Naive thymus-derived CD4-positive, alpha-beta T cell (primary cell): ENCODE results near the gene WDR38. TPM values are rescaled to one million over a fixed set of nuclear protein-coding genes. Genes with fewer than 3 reads are reported as not detected.

Source experiments
- ATAC-seq: fragments of 150-1000 bp; cut with Tn5 transposase; 2 replicates; pipeline ENCODE4 v1.10.0; 2021; ENCODE audit warnings: mild to moderate bottlenecking, moderate library complexity
- CTCF ChIA-PET: fragments of 350-600 bp; sonication (Branson Sonifier 250); formaldehyde crosslinking; loops from one replicate; lab custom pipeline; 2021; ENCODE audit warnings: antibody characterized with exemption; lab: Charles Lee
- POLR2A ChIA-PET: fragments of 350-600 bp; sonication (Branson Sonifier 250); formaldehyde crosslinking; loops from one replicate; lab custom pipeline; 2021; ENCODE audit warnings: antibody characterized with exemption, inconsistent platforms; lab: Charles Lee
- DNase-seq, 9 donors: peaks; one replicate each; pipeline versions ENCODE4 v3.0.0 to v3.0.0-alpha.2; 2020 to 2022; ENCODE audit warnings: mixed read lengths in 1 of 9
- H3K27ac ChIP-seq: one replicate; pipeline ENCODE4 v1.7.0; 2013; ENCODE audit warnings: mild to moderate bottlenecking, low read depth, low read length, moderate library complexity
- H3K27me3 ChIP-seq, 2 donors: one replicate each; pipeline ENCODE4 v1.7.0; 2013; ENCODE audit warnings: low read length in 2 of 2, mild to moderate bottlenecking in 2 of 2, moderate library complexity in 2 of 2; ENCODE audit not compliant: control insufficient read depth in 2 of 2, insufficient read depth in 2 of 2
- H3K36me3 ChIP-seq, 3 experiments: 1 replicate in 2 of 3; 2 replicates in 1 of 3; pipeline ENCODE4 v1.7.0; 2013; ENCODE audit warnings: low read length in 3 of 3, mild to moderate bottlenecking in 3 of 3, moderate library complexity in 1 of 3; ENCODE audit not compliant: insufficient read depth in 3 of 3, control insufficient read depth in 2 of 3
- H3K4me1 ChIP-seq, 2 donors: one replicate each; pipeline ENCODE4 v1.7.0; 2013; ENCODE audit warnings: low read length in 2 of 2, mild to moderate bottlenecking in 2 of 2, moderate library complexity in 1 of 2; ENCODE audit not compliant: control insufficient read depth in 2 of 2, insufficient read depth in 2 of 2
- H3K4me3 ChIP-seq: 2 replicates; pipeline ENCODE4 v1.7.0; 2013; ENCODE audit warnings: mild to moderate bottlenecking, low read length
- H3K9me3 ChIP-seq, 3 experiments: 1 replicate in 2 of 3; 2 replicates in 1 of 3; pipeline ENCODE4 v1.7.0; 2013; ENCODE audit warnings: low read length in 3 of 3; ENCODE audit not compliant: control insufficient read depth in 2 of 3
- H3K27ac Mint-ChIP-seq, 9 donors: one replicate each; pipeline ENCODE4 v1.8.0; 2020 to 2022; ENCODE audit warnings: mixed read lengths in 9 of 9, mild to moderate bottlenecking in 8 of 9, moderate library complexity in 5 of 9, inconsistent platforms in 2 of 9
- H3K27me3 Mint-ChIP-seq, 5 donors: one replicate each; pipeline ENCODE4 v1.8.0; 2021 to 2022; ENCODE audit warnings: mixed read lengths in 5 of 5, mild to moderate bottlenecking in 1 of 5
- H3K36me3 Mint-ChIP-seq, 5 donors: one replicate each; pipeline ENCODE4 v1.8.0; 2020 to 2022; ENCODE audit warnings: mixed read lengths in 5 of 5, mild to moderate bottlenecking in 3 of 5, inconsistent platforms in 1 of 5
- H3K4me1 Mint-ChIP-seq, 7 donors: one replicate each; pipeline ENCODE4 v1.8.0; 2020 to 2022; ENCODE audit warnings: mixed read lengths in 7 of 7, mild to moderate bottlenecking in 3 of 7, inconsistent platforms in 1 of 7
- H3K4me3 Mint-ChIP-seq, 10 donors: one replicate each; pipeline ENCODE4 v1.8.0; 2020 to 2022; ENCODE audit warnings: mild to moderate bottlenecking in 10 of 10, mixed read lengths in 10 of 10, moderate library complexity in 6 of 10, inconsistent platforms in 2 of 10
- H3K9me3 Mint-ChIP-seq, 11 donors: one replicate each; pipeline ENCODE4 v1.8.0; 2020 to 2022; ENCODE audit warnings: mixed read lengths in 11 of 11, mild to moderate bottlenecking in 4 of 11, inconsistent platforms in 1 of 11, moderate library complexity in 1 of 11
- intact Hi-C, 2 donors: fragments of 100-400 bp; cut with micrococcal nuclease; formaldehyde crosslinking; loops; one replicate each; pipeline ENCODE4 v1.15.1; 2023
- polyA plus RNA-seq, 2 donors: library from polyadenylated mRNA; unstranded; fragments of 300-500 nt; fragmentation: Illumina TruSeq; gene quantifications; one replicate each; pipeline ENCODE4 v1.2.3, GENCODE V29; 2021
- total RNA-seq, 6 experiments: library from RNA in 5 of 6; stranded (reverse) in 5 of 6; gene quantifications; 1 replicate in 5 of 6; 2 replicates in 1 of 6; pipeline ENCODE4 v1.2.3 and lab custom pipeline; 2021 to 2026

WDR38 gene
- total RNA-seq (not detected), polyA plus RNA-seq (not detected), total RNA-seq (lab: John Stamatoyannopoulos, UW) (not detected)

- Mint-ChIP-seq H3K27me3 (peaks cover 5 to 16% (median 9%) of the 10 kb centered on the region in 5 donors), H3K4me1 (peaks cover 4 to 14% (median 6%) of the 10 kb centered on the region in 7 donors), H3K27ac (peak within 1 kb of the TSS in 3 of 9 donors; percentile 9 to 23 (median 19)), H3K9me3 (no peaks in the 10 kb centered on the region), H3K4me3 (peak within 1 kb of the TSS in 9 of 10 donors; percentile 64 to 79 (median 68)), H3K36me3 (peaks cover 0 to 7% (median 0%) of the 10 kb centered on the region in 5 donors)
- Histone ChIP-seq H3K27me3 (no peaks in the 10 kb centered on the region), H3K27ac (peak within 1 kb of the TSS; percentile 46), H3K4me3 (peak within 1 kb of the TSS; percentile 50), H3K4me1 (peaks cover 8% of the 10 kb centered on the region in 2 donors), H3K9me3 (no peaks in the 10 kb centered on the region), H3K36me3 (peaks cover 0 to 17% (median 6%) of the 10 kb centered on the region in 3 experiments)
- ChIA-PET CTCF (interaction anchor here (0.7 to 5.4 kb wide), 14 partner anchors 9 to 287 kb away, joined by 3 to 66 read pairs (median 3); partner anchors contain the start of genes ARPC5L, NR6A1, OLFML2A and RPL35), POLR2A (interaction anchor here (0.6 to 2.9 kb wide), 5 partner anchors 9 to 392 kb away, joined by 3 to 14 read pairs (median 5); partner anchors contain the start of genes ARPC5L, NR6A1 and RPL35)
- ATAC-seq (peak; percentile 95), DNase-seq (peak; percentile 55 to 86 (median 76))
- intact Hi-C loops: loop anchor here (1.0 to 10.0 kb wide), 13 partner anchors 9 to 1586 kb away; partner anchors contain the start of genes ARPC5L (in 1 of the 2), PSMB7 (in 1 of the 2), SCAI (in 1 of the 2) and STRBP (in 1 of the 2)
These were observed at the start of gene WDR38 for GRCh38 chr9:124852829-124853531. Gene WDR38 (plus strand): TSS chr9:124853460. CDS start chr9:124853532, 72 bp downstream.

GRCh38 chr9:124803911-124804310, 49.3 kb upstream of the WDR38 start:
- Histone ChIP-seq H3K9me3 (no peaks in the 10 kb centered on the region), H3K36me3 (no peaks in the 10 kb centered on the region), H3K4me3 (no peak overlapping the region), H3K27me3 (no peaks in the 10 kb centered on the region), H3K27ac (no peak overlapping the region), H3K4me1 (no peaks in the 10 kb centered on the region)
- intact Hi-C loops: no loop called here
- CTCF ChIA-PET: no interaction called here
- no peak overlapping the region for H3K4me3 Mint-ChIP-seq
- no peaks in the 10 kb centered on the region for H3K36me3 Mint-ChIP-seq
- POLR2A ChIA-PET: no interaction called here
- H3K27ac Mint-ChIP-seq: no peak overlapping the region
- no peaks in the 10 kb centered on the region for H3K4me1 Mint-ChIP-seq
- no peak for ATAC-seq
- no peaks in the 10 kb centered on the region for H3K9me3 Mint-ChIP-seq
- peaks cover 3 to 9% (median 8%) of the 10 kb centered on the region in 5 donors for H3K27me3 Mint-ChIP-seq
- DNase-seq: no peak

- H3K4me1 Mint-ChIP-seq: no peaks in the 10 kb centered on the region
- no peaks in the 10 kb centered on the region for H3K4me1 ChIP-seq
- no peaks in the 10 kb centered on the region for H3K9me3 ChIP-seq
- no peak overlapping the region for H3K27ac ChIP-seq
- no peak overlapping the region for H3K27ac Mint-ChIP-seq
- H3K4me3 ChIP-seq: no peak overlapping the region
- peaks cover 3 to 9% (median 8%) of the 10 kb centered on the region in 5 donors for H3K27me3 Mint-ChIP-seq
- H3K36me3 Mint-ChIP-seq: no peaks in the 10 kb centered on the region
- POLR2A ChIA-PET: no interaction called here
- intact Hi-C loops: no loop called here
- CTCF ChIA-PET: no interaction called here
- ATAC-seq (no peak), DNase-seq (no peak)
- H3K4me3 Mint-ChIP-seq: no peak overlapping the region
- H3K9me3 Mint-ChIP-seq: no peaks in the 10 kb centered on the region
- no peaks in the 10 kb centered on the region for H3K27me3 ChIP-seq
- H3K36me3 ChIP-seq: no peaks in the 10 kb centered on the region
These were observed 48.1 kb upstream of the WDR38 start for GRCh38 chr9:124805186-124805585.

GRCh38 chr9:124808246-124808956, 44.9 kb upstream of the WDR38 start:
- CTCF ChIA-PET: no interaction called here
- Mint-ChIP-seq H3K4me1 (no peaks in the 10 kb centered on the region), H3K9me3 (no peaks in the 10 kb centered on the region), H3K4me3 (no peak overlapping the region), H3K27me3 (peaks cover 0 to 7% (median 5%) of the 10 kb centered on the region in 5 donors), H3K27ac (no peak overlapping the region), H3K36me3 (no peaks in the 10 kb centered on the region)
- intact Hi-C loops: no loop called here
- no peak for DNase-seq
- POLR2A ChIA-PET: no interaction called here
- no peak for ATAC-seq
- Histone ChIP-seq H3K27me3 (no peaks in the 10 kb centered on the region), H3K9me3 (no peaks in the 10 kb centered on the region), H3K4me1 (no peaks in the 10 kb centered on the region), H3K27ac (no peak overlapping the region), H3K36me3 (no peaks in the 10 kb centered on the region), H3K4me3 (no peak overlapping the region)

- POLR2A ChIA-PET: no interaction called here
These were observed 44.0 kb upstream of the WDR38 start for GRCh38 chr9:124809211-124809610.

GRCh38 chr9:124809741-124810500, 43.3 kb upstream of the WDR38 start:
- Histone ChIP-seq H3K27me3 (no peaks in the 10 kb centered on the region), H3K4me1 (no peaks in the 10 kb centered on the region), H3K9me3 (no peaks in the 10 kb centered on the region), H3K27ac (no peak overlapping the region), H3K36me3 (no peaks in the 10 kb centered on the region), H3K4me3 (no peak overlapping the region)
- no peaks in the 10 kb centered on the region for H3K36me3 Mint-ChIP-seq
- intact Hi-C loops: no loop called here
- H3K27me3 Mint-ChIP-seq: peaks cover 0 to 9% (median 5%) of the 10 kb centered on the region in 5 donors
- H3K4me1 Mint-ChIP-seq: no peaks in the 10 kb centered on the region
- H3K9me3 Mint-ChIP-seq: no peaks in the 10 kb centered on the region
- H3K4me3 Mint-ChIP-seq: no peak overlapping the region
- ATAC-seq (no peak), DNase-seq (no peak)
- ChIA-PET CTCF (no interaction called here), POLR2A (no interaction called here)
- no peak overlapping the region for H3K27ac Mint-ChIP-seq

More at GRCh38 chr9:124809211-124809610, 44.0 kb upstream of the WDR38 start:
- intact Hi-C loops: no loop called here
- no peak overlapping the region for H3K27ac ChIP-seq
- DNase-seq (no peak), ATAC-seq (no peak)
- Mint-ChIP-seq H3K9me3 (no peaks in the 10 kb centered on the region), H3K4me1 (no peaks in the 10 kb centered on the region), H3K36me3 (no peaks in the 10 kb centered on the region), H3K4me3 (no peak overlapping the region), H3K27ac (no peak overlapping the region), H3K27me3 (peaks cover 0 to 7% (median 5%) of the 10 kb centered on the region in 5 donors)
- CTCF ChIA-PET: no interaction called here
- H3K27me3 ChIP-seq: no peaks in the 10 kb centered on the region
- H3K9me3 ChIP-seq: no peaks in the 10 kb centered on the region
- H3K36me3 ChIP-seq: no peaks in the 10 kb centered on the region
- H3K4me1 ChIP-seq: no peaks in the 10 kb centered on the region
- H3K4me3 ChIP-seq: no peak overlapping the region
